HG03097 (cell line): ENCODE measurements around the gene CDC6.

Experiments used
- ATAC-seq: cut with Tn5 transposase; IDR thresholded peaks from one replicate; pipeline ENCODE4 v1.9.1; 2021; ENCODE audit not compliant: unreplicated experiment, low FRiP score

Gene CDC6

DNA sequence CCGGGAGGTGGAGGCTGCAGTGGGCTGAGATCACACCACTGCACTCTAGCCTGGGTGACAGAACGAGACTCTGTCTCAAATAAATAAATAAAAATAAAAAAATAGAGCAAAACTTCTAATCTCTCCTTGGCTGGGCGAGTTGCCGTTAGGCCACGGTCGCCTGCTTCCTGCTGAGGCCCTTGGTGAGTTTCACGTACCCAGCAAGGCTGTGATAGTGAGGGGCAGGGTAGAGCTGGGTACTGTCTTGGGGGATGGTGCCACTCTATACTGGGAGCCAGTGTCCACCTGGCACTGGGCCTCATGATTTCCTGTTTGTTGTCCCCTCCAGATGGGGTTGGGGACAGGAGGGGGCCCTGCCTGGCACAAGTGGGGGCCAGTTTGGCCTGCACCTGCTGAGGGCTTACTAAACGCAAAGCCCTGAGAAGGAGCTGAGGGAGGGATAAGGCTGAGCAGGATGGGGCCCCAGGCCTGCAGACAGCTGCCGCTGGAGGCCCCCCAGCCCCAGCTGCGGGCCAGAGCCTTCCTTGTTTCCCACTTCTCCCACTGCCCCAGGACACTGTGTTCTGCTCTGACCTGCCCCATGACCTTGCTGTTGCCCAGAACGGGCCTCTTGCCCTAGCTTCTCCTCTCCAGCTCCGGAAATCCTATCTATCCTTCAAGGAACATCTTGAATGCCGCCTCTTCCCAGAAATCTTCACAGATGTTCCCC, 51.4 kb downstream of the CDC6 start:
- ATAC-seq, result no peak

DNA sequence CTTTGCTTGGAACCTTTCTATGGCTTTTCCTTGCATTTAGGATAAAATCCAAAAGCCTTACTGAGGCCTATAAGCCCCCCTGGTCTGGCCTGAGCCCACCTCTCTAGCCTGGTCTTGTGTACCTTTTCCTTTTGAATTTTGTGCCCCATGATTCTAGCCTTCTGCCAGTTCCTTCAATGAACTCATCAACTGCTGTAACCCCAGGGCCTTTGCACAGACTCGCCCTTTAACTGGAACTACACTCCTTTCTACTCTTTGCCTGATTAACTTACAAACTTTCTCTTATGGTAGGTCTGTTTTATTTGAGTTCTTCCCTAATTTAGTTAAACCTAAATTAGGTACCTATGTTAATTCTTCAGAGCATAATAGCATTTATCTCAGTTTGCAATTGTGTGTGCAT, 52.6 kb downstream of the CDC6 start:
- no peak for ATAC-seq

DNA sequence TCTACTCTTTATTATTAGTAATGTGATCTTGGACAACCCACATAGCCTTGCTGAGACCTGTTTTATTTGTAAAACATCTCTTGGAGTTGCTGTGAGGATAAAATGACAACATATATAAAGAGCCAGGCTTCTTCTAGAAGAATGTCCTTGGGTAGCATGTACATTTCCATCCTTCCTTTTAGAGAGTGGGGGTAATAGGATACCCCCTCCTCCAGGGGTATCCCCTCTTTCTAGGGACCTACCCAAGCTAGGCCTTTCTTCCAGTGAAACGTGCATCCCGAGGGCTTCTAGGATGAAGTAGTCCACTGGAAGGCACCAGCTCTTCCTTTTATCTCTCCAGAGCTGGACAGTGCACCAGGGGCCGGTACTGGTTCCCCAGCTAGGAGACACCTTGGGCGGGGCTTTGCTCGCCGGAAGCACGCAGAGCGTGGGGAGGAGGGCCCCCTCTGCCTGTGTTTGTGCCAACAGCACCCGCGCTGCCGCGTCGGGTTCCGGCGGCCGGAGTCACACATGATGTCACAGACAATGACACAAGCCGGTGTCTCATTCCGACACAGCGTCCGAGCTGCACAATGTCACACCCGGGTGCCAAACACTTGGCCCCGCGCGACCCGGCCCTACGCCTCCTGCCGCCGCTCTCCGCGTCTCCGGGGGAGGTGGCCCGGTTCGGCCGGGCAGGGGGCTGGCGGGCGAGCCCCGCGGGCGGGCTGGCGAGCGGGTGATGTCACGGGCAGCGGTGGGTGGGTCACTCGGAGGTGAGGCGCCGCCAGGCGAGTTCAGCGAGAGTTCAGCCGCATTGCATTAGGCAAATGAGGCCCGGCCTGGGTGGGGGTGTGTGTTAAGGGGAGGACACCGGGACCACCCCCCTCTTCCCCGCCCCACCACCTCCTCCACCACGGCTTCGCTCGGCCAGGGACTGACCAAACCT, 53.5 kb downstream of the CDC6 start:
- peak; percentile 50 for ATAC-seq

DNA sequence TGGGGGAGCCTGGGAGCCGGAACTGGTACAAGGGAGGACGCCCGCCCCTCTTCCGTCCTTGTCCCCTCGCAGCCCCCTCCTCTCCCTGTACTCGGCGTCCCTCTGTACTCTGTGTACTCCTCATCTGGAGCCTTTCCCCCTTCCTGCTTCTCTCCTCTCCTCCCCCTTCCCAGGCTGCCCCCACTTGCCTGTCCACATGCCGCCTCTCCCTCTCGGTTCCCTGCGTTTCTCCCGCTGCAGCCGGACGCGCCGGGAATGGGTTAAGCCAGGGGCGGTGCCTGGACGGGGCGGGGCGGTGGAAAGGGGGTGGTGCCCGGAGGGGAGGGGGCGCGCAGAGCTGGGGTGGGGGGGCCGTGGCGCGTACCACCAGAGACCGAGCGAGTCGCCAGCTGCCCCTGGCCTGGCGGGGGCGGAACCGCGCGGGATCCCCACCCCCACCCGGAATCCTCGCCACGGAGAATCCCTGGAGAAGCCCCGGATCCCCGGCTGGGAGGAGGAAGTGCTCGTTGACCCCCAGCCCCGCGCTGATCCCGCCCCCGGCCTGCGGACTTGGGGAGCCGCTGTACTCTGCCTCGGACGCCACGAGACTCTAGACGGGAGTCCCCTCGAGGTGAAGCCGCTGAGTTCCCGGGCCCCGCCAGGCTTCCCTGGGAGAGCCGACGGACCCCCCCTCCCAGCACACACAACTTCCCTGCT, 54.3 kb downstream of the CDC6 start:
- no peak for ATAC-seq

DNA sequence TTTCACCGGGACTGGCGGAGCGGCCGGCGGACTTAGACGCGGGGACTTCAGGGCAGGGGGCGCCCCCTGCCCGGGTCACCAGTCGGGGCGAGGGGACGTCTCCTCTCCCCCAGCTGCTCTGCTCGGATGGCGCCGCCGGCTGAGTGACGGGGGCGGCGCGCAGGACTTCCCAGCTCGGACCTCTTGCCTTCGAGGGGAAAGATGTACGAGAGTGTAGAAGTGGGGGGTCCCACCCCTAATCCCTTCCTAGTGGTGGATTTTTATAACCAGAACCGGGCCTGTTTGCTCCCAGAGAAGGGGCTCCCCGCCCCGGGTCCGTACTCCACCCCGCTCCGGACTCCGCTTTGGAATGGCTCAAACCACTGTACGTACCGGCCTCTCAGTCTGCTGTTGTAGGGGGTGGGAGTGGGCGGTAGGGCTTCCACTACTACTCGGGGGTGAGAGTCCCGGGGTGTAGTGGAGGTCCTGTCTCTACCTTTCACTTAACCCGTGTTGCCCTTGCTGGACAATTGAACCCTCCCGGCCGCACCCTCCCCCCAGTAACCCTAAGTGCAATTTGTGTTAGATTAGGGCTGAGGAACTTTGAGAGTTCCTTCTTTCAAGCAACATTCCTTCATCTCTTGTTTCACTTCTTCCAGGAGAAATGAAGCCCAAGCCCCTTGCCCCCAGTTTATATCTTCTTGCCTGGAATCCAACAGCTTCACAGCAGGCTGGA, 55.0 kb downstream of the CDC6 start:
- no peak for ATAC-seq

DNA sequence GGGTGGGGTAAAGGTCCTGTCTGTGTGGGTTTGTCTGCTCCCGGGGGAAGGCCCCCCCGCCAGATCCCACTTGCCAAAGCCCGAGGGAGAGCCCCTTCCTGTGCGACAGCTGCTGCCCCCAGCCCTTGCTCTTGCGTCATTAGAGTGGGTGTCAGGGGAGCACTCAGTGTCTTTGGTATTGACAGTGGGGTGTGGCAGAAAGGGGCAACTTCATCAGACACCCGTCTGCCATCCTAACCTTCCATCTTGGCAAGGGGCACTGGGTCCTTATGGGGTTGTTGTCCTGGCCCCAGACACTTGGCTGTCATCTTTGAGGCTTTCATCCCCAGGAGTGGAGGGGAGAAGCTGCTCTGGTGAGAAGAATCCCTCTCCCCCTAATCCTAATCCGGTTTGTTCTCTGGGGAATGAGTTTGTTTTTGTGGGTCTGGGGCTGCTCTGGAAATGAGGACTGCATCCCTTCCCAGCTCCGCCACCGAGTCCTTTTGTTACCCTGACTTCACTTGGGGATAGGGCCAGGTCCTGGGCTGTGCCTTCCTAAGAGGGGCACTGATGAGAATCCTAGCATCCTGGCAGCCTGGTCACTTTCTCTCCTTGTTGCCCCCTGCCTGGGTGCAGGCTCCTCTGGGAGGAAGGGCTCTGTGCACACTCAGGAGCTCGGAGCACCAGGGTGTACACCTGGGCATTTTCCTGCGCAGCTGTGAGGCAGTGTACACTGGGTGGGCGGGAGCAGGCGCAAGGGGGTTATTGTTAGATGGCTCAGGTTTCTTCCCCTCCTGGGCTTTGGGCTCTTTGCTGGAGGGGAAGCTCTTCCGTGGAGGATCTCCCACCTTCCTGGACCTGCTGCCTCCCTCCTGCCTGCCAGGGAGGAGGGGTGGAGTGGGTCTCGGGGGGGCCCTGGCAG, 55.8 kb downstream of the CDC6 start:
- no peak for ATAC-seq

DNA sequence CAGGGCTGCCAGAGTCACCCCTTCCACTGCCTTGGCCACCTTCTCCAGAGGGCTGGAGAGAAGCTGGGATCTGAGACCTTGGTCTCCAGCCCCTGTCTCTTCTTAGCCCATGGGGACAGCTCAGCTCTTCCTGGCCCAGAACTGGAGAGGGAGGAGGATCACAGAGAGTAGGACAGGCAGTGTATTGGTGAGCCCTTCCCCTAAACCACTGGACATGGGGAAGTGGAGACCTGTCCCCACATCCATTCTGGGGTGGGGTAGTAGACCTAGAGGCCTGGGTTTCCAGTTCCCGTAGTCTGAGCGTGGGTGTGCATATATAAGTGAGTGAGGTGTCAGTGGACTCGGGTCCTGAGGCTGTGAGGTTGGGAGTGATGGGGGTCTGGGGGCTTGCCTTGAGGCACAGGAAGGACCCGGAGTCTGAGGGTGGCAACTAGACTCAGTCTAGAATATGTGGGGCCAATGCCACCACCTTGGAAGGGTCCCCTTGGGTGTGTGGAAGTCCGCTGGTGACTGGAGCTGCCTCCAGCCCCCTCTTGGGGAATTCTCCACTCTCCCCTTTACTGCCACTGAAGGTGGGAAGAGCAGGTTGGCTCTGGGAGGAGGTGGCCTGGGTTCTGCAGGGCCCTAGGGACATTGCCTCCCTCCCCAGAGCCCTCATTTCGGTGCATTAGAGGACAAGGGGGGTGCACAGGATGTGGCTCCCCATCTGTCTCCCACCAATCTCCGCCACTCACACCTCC, 56.9 kb downstream of the CDC6 start:
- no peak for ATAC-seq

DNA sequence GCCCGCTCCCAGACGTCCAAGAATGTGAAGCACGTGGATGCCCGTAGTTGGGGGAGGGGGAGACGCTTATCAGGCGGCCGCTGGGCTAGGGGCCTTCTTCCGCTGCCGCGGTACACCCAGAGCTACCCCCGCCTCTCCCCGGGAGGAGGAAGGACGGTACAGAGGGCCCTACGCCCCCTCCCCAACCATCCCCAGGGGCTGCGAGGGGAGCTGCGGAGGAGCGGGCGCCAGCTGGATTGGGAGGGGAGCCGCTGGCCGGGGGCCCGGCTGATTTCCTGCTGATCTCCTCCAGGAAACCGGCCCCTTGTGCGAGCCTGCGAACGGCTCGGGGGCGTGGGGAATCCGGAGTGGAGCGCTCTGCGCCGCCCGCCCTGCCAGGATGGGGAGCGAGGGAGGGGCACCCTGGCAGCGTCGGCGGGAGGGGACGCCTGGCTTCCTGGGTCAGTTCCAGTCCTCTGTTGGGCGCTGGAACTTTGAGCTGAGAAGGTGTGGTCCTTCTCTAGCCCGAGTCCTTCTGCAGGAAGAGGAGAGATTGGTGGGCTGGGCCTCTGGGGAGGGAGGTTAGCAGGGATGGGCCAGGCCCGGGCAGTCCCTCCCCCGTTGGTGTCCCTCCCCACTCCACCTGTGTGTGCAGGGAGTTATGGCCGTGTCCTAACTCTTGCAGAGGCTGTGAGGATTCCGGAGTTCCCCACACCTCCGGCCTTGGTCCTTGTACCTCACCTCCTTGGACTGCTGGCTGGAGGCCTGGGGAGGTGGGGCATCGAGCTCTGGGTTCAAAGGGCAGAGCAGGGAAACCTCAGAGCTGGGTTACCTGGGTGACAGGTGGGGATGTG, 57.7 kb downstream of the CDC6 start:
- ATAC-seq, result no peak

DNA sequence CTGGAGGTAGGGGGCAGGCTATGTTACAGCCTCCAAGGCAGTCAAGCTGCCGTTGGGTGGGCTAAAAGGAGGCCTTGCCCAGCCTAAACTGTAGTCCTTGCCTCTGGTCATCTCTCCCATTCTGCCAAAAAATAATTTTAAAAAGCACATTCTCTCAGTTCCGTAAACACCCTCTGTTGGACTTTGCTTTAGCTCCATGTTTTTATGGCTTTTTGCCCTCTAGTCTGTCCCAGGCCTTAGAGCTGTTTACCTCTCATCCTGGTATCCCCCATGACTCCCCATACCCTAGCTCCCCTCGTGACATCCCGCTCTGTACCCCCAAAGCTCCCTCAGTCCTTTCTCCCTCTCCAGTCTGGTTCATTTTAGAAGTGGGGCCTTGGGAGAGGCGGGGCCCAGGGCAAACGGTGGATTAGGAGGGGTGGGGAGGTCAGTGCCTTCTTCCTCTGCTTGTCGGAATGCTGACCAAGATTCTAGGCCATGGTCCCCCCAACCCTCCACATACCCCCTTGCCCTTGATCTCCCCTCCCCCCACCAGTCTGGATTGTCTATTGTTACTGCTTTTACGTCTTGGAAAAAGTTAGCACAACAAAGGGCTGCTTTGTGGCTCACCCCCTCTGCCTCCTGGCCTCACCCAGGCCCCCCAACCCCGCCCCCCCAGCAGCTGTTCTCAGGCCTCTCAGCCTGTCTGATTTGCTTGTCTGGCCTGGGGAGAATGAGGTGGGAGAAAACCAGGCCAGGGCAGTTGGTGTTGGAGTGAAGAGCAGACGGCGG, 58.5 kb downstream of the CDC6 start:
- no peak for ATAC-seq

DNA sequence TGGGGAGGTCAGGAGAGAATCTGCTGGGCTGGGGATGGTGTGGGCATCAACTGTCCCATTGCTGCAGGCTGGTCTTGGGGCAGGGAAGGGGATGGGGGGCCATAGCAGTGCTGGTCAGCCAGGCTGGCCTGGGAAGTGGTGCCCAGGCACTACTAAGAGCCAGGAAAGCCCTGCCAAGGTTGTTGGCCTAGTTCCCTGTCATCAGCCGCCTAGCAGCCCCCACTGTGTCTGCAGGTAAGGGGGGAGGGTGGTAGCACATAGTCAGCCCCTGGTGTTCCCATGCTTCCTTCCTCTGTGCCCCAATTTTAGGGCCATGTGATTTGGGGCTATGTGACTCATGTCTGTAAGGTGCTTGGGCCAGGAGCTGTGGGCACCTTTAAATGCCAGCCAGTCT, 59.1 kb downstream of the CDC6 start:
- ATAC-seq, result no peak

DNA sequence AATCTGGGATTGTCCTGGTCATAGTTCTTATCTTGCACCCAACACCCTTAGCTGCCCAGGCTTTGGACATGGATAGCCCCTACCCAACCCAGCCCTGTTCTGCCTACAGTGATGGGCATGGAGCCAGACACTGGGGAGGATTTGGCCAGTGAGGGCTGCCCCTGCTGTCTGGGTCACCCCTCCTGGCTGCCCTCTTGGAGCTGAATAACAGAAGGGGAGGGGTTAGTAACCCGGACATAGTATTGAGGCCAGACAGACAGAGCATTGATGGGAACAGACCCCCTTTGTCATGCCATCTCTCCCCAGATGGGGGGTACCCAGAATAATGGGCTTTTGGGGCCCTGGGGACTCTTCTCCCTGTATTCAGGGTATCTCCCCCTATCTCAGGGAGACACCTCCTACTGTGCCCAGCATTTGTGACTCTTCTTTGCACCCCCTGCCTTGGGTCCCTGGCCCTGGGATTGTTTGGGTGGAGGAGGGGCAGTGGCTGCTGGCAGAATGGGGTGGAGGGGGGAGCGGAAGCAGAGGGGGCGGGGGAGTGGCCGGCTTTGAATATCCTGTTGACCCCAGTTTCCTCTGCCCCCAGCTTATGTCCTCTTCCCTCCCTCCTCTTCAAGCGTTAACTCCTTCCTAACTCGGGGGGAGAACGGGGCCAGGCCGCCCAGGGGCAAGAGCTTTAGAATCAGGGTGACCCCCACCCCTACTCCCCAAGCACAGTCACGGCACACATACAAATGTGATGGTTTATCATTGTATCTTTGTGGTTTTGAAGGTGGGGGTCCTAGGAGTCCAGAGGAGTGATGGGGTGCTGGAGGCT, 59.8 kb downstream of the CDC6 start:
- ATAC-seq, result no peak

DNA sequence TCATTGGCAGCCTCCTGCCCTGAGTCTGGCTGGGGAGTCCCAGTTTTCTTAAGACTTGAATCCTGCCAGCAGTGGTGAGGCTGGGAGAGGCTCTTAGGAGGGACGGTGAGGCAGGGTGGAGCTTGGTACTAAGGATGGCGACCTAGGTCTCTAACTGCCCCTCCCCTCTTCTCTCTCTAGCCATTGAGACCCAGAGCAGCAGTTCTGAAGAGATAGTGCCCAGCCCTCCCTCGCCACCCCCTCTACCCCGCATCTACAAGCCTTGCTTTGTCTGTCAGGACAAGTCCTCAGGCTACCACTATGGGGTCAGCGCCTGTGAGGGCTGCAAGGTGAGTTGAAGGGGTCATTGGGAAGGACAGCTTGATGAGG, 60.4 kb downstream of the CDC6 start:
- ATAC-seq, result no peak

DNA sequence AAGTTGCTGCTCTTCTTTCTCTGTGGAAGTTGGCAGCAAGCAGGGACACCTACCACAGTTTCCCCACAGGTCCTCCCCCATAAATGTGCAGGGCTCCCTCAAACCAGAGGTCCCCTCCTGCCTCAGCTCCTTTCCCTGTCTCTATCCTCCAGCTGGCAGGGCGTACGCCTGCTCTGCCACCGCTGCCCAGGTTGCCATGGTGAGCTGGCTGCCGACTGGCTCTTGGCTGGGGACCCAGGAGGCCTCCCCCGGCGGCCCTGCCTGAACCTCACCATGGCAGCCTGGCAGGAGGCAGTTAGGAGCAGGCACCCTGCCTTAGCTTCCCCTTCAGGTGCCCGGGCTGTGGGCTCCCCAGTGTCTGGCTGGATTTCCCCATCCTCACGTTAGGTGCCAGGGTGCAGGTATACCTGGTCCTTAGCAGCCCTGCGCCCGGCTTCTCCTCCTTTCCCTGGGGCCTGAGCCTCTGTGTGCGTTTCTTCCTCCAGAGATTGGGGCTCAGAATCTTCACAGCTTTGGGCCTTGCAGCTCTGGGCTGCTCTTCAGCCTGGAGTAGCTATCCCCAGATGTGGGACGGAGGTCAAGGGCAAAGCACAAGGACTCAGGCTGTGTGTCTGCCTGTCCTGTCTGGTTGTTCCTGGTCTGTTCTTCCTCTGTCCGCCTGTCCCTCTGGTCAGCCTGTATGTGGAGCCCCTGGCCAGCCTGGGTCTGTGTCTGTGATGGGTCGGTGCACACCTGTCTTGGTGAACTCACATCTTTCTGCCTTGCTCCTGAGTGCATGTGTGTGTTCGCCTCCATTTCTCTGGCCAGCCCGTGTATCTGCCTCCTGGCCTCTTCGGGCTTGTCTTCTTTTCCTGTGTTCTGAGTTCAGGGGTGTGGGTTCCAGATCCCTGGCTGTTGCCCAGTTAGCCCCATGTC, 61.1 kb downstream of the CDC6 start:
- no peak for ATAC-seq

DNA sequence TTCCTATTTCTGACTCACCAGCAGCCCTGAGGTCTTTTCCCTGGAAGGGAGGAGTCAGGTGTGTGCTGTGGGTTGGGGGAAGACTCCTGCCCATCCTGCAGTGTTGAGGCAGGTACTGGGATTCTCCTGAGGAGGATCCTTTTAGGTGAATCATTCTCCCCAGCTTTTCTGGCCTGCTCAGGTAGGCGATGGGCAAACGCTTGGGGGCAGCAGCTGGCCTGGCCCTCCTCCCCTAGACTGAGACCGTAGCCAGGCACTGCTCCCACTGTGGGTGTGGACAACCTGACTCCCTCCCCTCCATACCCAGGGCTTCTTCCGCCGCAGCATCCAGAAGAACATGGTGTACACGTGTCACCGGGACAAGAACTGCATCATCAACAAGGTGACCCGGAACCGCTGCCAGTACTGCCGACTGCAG, 61.8 kb downstream of the CDC6 start:
- ATAC-seq, result no peak

DNA sequence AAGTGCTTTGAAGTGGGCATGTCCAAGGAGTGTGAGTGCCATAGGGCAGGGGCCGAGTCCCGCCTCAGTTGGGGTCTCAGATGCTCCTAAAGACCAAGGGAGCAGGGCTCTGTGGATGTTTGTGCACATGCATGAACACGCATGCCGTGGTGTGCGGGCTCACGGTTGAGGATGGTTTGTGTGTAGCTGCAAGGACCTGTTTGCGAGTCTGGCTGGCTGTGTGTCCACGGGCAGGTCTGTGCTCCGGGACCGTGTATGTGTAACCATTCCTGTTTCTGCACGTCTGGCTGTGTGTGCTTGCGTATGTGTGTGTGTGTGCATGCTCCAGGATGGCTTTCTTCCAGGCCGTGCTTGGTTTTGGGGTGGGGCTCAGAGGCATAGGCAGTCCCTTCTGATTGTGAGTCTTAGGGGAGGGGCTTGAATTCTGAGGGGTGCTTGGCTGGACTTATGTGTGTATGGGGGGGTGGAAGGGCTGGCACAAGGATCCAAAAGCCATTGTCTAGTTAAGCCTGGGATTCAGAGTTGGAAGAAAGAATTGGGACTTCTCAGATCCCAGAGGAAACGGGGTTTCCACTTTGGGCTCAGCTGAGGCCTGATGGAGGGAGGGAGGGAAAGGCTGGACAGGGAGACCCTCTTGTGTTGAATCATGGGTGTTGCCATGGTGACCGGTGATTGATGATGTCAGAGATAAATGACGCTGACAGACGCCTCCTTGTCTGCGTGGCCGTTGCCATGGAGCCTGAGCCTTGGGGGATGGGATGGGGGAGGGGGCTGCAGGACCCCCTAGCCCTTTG, 62.4 kb downstream of the CDC6 start:
- ATAC-seq, result no peak
